Peyer's patch (tissue), 4 donors: Measurements from ENCODE around the gene SNX27.

Experiments
- CTCF ChIP-seq, 6 experiments: fragments of 450-650 bp in 4 of 6; fragments of 200-600 bp in 2 of 6; sonication (generic) in 1 of 6; IDR thresholded peaks; one replicate each; pipeline ENCODE4 v1.5.1; 2017 to 2019; ENCODE audit warnings: antibody characterized with exemption in 6 of 6, mild to moderate bottlenecking in 3 of 6, moderate library complexity in 1 of 6
- POLR2A ChIP-seq, 2 donors: fragments of 450-650 bp; IDR thresholded peaks; one replicate each; pipeline ENCODE4 v1.5.1; 2017; ENCODE audit warnings: antibody characterized with exemption in 2 of 2, mild to moderate bottlenecking in 2 of 2, moderate library complexity in 2 of 2

- TF ChIP-seq CTCF (IDR thresholded peaks at IDR 0.05) (no peak), POLR2A (IDR thresholded peaks at IDR 0.05) (no peak)
These were observed 97.0 kb downstream of the SNX27 start for GRCh38 chr1:151708891-151709290.
